Medulla oblongata (tissue), 1 donor: ENCODE data around the gene PSMF1.
A peak's percentile ranks its signal among the peaks of the same experiment; 100 is the strongest.
"Not testable (repeated sequence)": the region's sequence is repeated elsewhere in the genome, so short reads cannot be mapped to it uniquely, and the experiment has no call there.

Source experiments
- DNase-seq: peaks from one replicate; pipeline ENCODE4 v3.0.0-alpha.2; 2015; ENCODE audit errors: extremely low spot score

PSMF1 gene

DNA sequence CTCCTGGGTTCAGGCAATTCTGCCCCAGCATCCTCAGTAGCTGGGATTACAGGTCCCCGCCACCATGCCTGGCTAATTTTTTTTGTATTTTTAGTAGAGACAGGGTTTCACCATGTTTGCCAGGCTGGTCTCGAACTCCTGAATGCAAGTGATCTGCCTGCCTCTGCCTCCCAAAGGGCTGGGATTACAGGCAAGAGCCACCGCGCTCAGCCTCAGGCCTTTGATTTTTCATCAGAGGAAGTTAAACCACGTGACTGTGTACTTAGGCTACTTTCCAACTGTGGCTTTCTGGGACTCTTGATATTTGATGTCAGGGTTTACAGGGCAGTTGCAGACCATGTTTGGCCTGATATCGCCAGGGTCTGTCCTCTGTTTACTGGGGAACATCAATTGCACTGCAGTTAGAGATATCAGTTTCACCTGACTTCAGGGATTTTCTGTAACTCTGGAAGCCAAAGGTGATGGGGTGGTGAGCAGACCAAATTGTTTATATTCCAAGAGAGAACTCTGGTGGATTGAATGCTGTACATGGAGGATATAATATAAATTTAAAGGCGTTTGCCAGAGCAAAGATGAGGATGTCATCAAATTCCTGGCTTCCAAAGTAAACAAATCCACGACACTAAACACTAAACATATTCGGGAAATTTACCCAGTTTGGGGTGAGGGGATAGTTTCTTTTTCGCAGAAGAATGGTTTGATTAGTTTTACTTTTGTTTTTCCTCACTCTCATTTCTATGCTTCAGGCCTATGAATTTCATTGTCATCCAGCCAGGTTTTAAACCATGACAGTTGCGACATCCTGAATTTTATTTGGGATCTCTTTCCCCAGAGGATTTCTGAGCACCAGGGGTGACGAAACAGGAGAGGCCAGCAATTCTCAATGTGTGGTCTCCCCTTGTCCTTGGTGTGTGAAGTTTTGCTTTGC, 4.2 kb downstream of the PSMF1 start:
- DNase-seq, result peak; percentile 67

DNA sequence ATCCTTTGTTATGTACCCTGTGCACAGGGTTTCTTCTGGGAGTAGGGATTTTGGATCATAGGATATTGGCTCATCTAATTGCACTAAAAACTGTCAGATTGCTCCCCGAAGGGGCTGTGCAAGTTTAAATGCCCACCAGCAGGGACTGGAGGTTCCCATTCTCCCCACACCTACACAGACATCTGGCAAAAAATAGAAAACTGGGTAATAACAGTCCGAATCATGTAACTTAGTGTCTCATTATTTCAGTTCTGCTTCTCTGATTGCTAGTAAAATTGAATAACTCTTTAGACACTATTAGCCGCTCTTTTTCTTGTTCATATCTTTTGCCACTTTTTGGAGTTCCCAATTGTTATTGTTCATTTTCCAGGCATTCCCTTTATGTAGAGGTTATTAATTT, 5.3 kb downstream of the PSMF1 start:
- DNase-seq, result no peak

DNA sequence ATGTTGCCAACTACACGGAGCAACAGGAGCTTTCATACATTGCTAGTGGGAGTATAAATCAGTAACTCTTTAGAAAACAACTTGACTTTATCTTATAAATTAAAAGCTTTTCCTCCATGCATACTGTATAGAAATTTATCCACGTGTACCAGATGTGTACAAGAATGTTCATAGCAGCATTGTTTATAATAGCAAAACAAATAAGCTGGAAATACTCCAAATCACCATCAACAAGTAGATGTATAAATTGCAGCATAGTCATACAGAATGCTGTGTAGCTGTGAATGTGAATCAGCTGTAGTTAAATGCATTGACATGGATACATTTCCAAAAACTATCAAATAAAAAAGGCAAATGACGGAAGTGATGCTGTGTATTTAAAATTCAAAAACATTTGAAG, 6.0 kb downstream of the PSMF1 start:
- no peak for DNase-seq

DNA sequence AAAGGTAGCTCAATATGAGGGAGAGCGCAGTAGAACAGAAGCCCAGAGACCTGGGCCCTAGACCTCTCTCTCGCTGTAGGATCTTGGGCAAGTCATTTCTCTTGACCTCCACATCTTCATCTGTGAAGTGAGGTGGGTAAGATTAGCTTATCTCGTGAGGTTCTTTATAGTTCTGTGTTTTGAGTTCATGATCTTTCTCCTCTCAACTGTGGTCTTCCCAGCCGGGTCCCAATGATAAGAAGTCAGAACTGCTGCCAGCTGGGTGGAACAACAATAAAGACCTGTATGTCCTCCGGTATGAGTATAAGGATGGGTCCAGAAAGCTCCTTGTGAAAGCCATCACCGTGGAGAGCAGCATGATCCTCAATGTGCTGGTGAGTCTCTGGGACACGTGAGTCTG, 6.9 kb downstream of the PSMF1 start:
- no peak for DNase-seq

DNA sequence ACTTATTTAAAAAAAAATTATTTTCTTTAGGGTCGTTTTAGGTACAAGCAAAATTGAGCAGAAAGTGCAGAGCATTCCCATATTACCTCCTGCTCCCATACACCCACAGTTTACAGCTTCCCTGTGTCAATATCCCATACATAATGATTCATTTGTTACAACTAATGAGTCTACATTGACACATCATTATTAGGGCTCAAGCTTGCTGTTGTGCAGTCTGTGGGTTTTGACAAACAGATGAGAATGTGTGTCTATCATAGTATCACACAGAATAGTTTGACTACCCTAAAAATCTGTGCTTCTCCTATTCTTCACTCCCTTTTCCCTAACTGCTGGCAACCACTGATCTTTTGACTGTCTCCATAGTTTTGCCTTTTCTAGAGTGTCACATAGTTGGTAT, 9.4 kb downstream of the PSMF1 start:
- DNase-seq, result no peak

- DNase-seq, result no peak
These were observed 11.8 kb downstream of the PSMF1 start for GRCh38 chr20:1130058-1130694.

GRCh38 chr20:1130847-1131246, 12.4 kb downstream of the PSMF1 start:
- DNase-seq, result peak; percentile 32

DNA sequence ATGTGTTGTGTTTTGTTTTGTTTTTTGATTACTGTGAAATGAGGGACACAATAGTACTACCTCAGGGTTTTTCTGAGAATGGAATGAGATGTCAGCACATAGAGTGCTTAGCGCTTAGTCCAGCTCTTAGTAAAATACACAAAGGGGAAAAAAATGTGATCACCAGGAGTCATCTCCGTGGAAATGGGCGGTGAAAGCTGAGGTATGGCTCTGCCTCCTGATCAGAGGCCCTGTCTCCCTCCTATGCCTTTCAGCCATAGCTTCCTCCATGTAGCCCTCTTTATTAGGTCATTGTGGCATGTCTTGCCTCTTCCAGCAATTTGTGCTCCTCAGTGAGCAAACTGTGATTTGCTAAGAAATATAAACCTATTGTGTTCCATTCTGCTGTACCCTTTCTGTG, 13.0 kb downstream of the PSMF1 start:
- DNase-seq, result no peak

GRCh38 chr20:1134355-1134754, 16.0 kb downstream of the PSMF1 start:
- no peak for DNase-seq

DNA sequence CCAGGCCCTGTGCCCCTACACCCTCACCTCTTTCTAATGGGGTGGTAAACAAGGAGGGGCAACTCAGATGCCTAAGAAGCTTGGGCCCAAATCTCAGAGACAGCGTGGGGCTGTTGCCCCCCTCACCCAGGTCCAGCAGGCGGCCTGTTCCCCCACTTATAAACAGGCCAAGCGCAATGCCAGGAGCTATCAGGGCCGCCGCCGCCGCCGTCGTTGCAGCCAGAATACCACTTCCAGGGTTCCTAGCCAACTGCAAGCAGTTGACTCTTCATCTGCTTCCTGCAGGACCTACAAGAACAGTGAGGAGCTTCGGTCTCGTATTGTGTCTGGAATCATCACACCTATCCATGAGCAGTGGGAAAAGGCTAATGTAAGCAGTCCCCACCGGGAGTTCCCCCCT, 16.4 kb downstream of the PSMF1 start:
- DNase-seq, result no peak

GRCh38 chr20:1137236-1137635, 18.8 kb downstream of the PSMF1 start:
- DNase-seq, result no peak

DNA sequence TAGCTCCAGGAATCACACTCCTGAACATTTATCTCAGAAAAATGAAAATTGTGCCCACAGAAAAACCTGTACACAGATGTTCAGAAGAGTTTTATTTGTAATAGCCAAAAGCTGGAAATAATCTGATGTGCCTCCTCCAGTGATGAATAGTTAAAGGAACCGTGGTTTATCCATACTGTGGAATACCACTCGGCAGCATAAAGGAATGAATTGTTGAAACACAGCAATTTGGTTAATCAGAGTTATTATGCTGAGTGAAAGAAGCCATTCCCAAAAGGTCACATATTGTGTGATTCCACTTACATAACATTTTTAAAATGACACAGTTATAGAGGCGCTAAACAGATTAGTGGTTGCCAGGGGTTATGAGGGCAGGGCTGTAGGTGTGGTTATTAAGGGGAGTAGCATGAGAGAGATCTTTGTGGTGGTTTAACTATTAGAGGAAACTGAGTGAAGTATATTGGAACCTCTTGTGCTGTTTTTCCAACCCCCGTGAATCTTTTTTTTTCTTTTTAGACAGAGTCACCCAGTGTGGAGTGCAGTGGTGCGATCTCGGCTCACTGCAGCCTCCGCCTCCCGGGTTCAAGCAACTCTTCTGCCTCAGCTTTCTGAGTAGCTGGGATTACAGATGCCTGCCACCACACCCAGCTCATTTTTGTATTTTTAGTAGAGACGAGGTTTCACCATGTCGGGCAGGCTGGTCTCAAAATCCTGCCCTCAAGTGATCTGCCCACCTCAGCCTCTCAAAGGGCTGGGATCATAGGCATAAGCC, 26.2 kb downstream of the PSMF1 start:
- DNase-seq, result no peak

GRCh38 chr20:1146957-1147356, 28.6 kb downstream of the PSMF1 start:
- no peak for DNase-seq

DNA sequence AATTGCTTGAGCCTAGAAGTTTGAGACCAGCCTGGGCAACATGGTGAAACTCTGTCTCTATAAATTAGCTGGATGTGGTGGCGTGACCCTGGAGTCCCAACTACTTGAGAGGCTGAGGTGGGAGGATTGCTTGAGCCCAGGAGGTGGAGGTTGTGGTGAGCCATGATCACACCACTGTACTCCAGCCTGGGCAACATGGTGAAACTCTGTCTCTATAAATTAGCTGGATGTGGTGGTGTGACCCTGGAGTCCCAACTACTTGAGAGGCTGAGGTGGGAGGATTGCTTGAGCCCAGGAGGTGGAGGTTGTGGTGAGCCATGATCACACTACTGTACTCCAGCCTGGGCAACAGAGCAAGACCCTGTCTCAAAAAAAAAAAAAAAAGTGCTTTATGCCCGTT, 31.4 kb downstream of the PSMF1 start:
- DNase-seq, result not testable (repeated sequence)

DNA sequence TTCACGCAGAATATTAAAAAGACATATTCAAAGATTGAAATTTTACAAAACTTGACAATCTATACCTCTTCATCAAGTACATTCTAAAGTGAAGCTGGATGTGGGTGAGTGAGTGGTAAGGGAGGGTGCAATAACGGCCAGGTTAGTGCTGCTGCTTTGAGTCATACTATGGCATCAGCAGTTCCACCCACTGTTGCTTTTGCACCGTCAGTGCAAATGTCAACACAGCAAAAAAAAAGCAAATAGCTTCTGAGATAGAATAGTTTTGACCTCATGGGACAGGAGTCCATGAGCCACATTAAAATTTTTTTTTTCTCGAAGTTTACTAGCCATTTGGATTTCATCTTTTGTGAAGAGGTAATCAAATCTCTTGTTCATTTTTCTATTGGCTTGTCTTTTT, 31.8 kb downstream of the PSMF1 start:
- no peak for DNase-seq

GRCh38 chr20:1150968-1151367, 32.6 kb downstream of the PSMF1 start:
- no peak for DNase-seq

DNA sequence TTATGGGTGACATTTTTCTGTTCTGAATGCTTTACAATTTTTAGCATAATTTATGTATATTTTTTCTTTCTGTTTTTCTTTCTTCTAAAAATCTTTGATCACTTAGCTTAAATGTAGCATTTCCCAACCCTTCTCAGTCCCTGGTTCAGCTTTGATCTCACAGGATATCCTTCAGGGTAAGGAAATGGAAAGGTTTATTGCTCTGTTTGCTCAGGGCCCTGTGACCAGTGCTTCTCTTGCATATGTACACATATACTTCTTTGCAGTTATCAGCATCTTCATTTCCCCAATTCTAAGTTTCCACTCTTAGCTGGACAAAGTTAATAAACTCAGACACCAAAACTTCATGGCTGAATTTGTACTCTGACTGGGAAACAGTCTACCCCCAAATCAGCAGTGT, 35.8 kb downstream of the PSMF1 start:
- DNase-seq, result no peak

DNA sequence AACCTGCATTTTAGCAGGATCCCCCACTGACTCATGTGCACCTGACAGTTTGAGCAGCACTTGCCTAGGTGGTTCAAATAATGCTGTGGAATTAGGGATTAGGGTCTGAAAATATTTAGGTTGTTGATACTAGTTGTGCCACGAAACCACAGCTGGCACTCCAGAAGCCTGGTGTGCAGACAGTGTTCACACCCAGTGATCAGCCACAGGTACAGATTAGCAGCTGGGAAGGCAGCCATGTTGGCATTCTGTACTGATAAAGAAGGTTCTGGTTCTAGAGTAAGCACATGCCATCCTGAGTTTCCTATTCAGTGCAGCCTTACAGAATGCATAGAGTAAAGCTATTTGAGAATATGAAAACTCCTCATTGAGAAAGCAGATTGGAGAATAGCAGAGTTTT, 36.3 kb downstream of the PSMF1 start:
- DNase-seq, result no peak

DNA sequence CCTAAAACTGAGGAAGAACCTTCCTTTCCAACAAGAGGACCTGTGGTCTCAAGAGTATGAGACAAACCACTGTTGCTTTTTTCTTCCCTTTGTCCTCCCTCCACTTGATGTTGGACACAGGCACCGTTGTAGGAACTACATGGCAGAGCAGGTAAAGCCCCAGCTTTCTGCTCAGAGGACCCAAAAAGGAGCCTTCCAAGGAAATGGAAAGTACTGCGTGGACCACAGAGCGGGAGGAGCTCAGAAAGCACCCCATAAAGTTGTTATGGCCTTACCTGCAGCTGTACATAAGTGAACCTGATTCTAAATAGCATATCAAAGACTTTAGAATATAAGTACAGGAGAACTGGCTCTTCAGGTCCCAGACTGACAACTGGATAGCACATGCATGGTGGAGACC, 36.9 kb downstream of the PSMF1 start:
- no peak for DNase-seq

- DNase-seq, result no peak
These were observed 42.1 kb downstream of the PSMF1 start for GRCh38 chr20:1160496-1160895.

DNA sequence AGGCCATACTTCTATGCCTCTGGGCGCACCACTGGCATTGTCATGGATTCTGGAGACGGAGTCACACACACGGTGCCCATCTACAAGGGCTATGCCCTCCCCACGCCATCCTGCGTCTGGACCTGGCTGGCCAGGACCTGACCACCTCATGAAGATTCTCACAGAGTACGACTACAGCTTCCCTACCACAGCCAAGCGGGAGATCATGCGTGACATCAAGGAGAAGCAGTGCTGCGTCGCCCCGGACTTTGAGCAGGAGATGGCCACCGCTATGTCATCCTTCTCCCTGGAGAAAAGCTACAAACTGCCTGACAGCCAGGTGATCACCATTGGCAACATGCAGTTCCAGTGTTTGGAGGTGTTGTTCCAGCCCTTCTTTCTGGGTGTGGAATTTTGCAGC, 42.6 kb downstream of the PSMF1 start:
- no peak for DNase-seq

DNA sequence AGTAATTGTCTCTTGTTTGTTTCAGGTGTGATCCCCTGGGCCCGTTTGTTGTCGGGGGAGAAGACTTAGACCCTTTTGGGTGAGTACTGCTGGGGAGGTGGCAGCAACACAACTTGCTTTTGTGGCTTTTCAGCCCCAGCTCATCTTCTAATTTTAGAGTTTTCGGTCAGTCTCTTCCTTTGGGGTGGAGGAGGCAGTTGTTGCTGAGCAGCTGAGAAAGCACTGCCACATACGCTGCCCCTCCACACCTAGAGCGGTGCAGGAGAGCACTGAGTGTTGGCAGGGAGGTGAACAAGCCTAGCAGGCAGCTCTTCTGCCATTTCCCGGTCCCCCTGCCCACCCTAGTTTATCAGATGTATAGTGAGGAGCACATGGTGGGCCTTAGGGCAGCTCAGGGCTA, 44.7 kb downstream of the PSMF1 start:
- DNase-seq, result no peak

GRCh38 chr20:1163653-1164052, 45.3 kb downstream of the PSMF1 start:
- no peak for DNase-seq
